SW480 (cell line): ENCODE measurements around the gene C1QTNF6.

Experiments
- DNase-seq: peaks from one replicate; pipeline ENCODE4 v3.0.0-alpha.2; 2016; ENCODE audit warnings: low spot score

Gene C1QTNF6

DNA sequence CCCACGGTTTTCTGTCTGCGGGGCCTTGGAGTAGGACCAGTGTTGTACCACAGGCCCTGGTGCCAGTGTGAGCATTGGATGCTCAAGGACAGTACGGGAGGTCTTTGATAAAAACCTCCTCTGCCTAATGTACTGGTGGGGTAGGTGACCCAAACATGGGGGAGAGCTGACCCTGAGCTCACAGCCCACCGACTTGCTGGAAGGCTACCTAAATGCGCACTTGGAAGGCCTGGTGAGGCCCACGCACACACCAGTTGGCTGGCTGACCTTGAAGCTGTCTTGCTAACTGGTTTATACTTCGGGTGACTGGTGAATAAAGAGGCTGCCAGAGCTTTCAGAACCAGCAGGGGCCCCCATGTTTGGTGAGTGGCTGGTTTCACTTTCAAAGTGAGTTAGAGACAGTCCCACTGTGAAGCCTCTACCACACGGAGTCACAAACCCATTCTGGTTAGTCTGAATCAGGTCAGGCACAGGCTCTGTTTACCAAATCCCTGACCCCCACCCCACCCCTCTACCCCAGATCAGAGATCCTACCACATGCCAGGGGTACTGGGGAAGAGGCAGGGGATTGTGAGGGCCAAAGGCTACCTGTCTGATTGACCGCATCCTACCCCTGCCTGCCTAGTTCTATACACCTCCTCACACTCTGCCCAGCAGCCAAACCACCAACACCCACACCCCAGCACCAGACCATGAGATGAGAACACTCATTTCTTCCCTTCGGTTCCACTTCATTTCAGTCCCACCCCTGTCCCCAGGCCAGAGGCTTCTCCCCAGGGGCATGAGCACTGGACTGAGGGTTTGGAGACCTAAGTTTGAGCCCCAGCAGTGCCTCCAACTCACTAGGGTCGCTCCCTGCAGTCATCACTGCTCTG lies 25.6 kb downstream of the C1QTNF6 start:
- DNase-seq, result no peak

DNA sequence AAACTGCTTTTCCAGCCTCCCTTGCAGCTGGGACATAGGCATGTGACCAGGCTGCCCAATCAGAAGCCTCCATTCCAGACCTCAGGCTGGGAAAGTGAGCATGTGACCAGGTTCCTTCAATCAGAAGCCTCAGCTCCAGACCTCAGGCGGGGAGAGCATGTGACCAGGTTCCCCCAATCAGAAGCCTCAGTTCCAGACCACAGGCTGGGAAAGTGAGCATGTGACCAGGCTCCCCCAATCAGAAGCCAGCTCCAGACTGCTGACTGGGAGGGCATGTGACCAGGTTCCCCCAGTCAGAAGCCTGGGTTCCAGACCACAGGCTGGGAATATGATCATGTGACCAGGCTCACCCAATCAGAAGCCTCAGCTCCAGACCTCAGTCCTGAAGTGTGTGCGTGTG lies 26.6 kb downstream of the C1QTNF6 start:
- peak; percentile 26 for DNase-seq

DNA sequence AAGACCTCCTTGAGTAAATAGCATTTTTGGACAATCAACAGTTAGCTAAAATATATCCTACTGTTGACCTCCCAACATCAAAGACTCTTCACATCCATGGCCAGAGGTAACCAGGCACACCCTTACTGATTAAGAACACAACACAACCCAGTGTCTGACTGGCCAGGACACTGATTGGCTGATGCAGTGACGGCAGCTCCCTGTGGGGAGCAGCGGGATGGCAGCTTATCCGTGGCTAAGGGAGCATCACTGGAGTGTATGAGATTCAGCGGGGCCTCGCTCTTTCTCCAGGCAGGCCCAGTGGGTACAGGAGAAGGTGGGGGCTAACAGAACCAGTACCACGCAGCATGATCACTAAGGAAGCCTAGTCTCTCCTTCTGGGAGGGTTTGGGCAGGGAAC lies 28.0 kb downstream of the C1QTNF6 start:
- DNase-seq, result no peak

DNA sequence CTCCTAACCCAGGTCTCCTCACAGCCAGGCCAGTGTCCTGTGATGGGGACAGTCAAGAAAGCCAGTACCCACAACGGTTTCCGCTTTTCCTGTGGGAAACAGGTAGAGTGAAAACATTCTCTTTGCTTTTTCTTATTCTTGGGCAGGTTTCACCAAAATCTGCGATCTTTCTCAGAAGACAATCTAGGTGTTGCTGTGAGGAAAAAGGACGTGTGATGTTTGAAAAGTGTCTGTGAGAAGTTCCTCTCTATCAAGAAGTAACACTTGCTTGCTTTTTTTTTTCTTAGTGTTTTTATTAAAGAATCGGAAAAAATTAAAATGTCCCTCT lies 29.1 kb downstream of the C1QTNF6 start:
- no peak for DNase-seq

DNA sequence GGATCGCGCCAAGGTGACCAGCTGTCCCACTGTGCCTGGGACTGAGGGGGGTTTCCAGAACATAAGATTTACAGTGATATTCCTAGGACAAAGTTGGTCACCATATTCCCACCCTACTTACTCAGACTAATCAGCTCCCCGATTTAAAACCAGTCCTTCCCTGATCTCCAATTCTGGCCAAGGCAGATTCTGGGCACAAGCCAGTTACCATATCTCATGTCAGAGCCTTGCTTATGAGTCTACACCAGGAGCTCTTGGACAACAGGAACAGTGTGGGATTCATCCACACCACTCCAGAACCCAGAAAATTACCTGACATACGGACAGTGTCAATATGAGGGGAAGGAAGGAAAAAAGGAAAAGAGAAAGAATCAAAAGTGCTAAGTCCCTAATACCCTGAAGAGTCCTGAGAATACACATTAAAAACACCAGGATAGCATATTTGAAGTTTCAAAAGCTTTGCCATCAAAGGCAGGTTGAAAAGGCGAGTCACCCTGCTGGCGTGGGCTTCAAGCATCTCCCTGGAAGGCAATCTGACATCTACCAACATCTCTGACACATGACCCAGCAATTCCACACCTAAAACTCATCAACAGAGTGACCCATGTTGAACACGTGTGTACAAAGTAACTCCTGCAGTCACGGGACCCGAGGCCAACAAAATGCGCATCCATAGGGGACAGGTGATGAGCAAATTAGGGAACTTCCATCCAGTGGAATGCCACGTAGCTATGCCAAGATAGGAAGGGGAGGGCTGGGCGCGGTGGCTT lies 30.3 kb downstream of the C1QTNF6 start:
- peak; percentile 53 for DNase-seq

DNA sequence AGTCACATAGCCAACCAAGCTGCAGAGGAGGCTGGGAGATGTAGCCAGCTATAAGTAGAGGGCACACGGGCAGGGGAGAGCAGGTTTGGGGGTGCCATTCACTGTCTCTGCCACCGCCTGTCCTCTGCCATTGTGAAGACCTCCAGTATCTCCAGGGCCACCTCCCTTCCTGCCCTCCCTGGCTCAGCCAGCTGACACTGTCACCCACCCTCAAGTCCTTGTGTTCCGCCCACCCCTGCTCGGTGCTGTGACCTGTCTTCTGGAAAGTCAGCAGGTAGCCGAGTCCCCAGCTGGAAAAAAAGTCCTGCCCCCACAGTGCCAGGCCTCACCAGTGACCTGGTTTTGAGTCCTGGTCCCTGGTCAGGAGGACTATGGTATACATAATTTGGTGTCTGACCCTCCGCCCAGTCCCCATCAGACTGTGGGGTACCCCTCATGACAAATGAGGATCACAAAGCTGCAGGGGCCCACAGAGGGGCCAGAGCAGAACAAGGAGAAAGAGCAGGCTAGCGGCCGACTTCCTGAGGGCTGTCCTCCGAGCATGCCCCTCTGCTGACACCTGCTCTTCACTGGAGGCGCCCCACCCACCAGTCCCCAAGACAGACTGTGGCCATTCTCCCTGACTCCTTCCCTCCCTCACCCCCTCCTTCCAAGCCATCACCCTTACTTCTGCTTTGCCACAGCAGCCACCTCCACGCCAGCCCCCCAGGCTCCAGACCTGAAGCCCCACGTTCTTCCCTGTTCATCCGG lies 31.2 kb downstream of the C1QTNF6 start:
- DNase-seq, result no peak

DNA sequence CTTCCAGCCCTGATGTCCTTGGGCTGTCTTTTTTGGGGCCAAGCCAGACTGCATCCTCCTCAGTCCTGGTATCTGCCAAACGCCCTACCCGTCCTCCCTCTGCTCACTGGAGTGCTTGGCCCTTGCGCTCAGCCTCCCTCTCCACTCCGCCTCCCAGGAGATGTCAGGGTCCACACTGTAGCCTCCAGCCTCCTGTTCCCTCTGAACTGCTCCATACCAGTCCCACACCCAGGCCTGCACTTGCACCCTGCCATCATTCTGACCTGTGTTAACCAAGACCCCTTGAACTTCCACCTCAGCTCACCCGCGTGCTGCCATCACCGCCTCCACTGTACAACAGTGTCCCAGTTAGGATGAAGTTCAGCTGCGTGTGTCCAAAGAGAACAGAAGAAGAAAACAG lies 32.1 kb downstream of the C1QTNF6 start:
- no peak for DNase-seq

DNA sequence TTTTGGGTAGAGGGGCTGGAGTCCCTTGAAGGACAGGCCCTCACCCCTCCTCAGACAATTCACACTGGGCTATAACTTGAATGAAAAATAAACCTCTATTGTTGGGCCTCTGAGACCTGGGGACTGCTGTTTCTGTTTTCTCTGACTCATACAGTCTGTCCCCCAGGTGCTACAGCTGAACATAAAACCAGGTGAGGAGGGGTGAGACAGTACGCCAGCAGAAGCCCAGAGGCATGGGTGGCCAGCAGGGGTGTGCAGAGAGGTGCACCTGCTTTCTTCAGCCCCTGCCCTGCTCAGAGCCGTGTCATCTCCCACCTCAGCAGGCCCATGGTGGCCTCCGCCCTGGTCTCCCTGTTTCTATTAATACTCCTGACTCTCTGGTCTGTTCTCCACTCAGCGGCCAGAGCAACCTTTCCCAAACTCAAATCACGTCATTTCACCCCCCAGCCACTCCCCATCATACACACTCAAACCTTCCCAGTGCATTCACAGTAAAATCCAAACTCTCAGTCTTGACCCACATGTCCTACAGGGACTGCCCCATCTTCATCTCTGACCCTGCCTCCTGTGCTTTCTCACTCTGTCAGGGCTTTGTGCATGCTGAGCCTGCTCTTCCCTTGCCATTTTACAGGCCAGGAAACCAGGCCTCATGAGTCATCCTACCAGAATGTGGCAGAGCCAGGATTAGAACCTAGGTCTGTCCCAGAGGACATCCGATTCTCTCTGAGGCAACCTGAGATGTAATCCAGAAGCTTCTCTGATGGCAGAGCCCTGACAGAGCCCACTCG lies 32.9 kb downstream of the C1QTNF6 start:
- DNase-seq, result no peak

DNA sequence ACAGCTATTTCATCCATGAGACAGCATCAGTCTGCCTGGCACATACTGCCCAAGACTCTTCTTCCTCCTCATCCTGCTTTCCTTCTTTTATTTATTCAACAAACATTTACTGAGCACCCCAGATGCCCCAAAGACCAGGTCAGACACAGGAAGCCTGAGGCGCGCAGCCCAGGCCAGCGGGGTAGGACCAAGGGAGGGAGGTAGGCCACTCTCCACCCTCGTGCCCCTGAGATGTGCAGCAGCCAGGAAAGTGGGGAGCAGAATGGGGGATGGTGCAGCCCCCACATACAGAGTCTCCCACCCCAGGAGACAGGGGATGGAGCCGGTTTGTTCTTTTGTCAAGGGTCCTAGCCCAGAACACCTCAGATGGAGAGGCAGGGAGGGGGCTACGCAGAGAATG lies 34.1 kb downstream of the C1QTNF6 start:
- DNase-seq, result no peak

DNA sequence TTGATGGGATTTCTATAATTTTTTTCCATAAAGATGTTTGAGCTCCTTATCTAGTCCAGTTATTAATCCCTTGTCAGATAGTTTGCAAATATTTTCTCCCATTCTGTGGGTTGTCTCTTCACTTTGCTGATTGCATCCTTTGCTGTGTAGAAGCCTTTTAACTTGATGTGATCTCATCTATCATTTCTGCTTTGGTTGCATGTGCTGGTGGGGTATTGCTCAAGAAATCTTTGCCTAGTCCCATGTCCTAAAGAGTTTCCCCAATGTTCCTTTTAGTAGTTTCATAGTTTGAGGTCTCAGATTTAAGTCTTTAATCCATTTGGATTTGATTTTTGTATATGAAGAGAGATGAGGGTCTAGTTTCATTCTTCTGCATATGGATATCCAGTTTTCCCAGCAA lies 36.6 kb downstream of the C1QTNF6 start:
- DNase-seq, result no peak

DNA sequence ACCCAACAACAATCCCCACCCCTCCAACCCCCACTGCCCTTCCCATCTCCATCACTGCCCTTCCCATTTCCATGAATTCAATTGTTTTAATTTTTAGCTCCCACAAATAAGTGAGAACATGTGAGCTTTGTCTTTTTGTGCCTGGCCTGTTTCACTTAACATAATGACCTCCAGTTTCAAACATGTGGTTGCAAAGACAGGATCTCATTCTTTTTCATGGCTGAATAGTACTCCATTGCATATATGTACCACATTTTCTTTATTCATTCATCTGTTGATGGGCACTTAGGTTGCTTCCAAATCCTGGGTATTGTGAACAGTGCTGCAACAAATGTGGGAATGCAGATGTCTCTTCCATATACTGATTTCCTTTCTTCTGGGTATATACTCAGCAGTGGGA lies 37.3 kb downstream of the C1QTNF6 start:
- no peak for DNase-seq

DNA sequence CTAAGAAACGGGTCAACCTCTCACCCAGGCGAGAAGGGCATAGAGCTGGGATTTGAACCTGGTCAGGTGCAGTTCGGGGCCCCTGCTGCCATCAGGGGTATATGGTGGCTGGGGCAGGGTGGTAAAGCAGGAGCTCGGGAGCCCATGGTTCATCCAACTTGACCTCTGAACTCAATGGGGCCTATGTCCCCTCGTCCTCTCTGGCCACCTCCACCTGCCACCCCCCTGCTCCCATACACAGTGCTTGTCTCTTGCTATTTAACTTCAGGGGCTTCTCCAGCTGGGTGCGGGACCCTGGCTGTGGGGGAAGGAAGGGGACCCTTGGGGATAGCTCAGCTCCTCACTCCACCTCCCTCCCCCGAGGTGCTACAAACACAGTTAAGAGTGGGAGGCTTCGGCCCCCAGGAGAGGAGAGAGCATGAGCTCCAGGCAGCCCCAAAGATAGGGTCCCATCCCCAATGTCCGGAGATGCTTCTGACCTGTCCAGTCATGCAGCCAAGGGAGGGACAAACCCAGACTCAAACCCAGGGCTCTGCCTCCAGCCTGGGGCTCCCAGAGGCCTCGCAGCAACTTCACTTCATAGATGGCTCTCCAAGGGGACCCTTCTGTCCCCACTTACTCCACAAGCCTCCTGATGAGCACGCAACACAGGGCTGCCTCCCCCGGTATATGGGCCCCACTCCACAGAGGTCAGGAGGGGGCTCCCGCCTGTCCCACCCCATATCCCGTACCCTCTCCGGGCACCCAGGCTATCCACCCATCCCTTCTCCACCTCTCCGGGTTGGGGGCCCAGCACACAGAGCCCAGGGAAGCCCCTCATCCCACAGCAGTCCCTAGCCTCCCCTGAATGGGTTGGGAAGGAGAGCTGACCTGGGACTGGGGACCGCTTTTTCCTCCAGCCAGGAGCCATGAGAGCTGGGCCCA lies 39.0 kb downstream of the C1QTNF6 start:
- no peak for DNase-seq

DNA sequence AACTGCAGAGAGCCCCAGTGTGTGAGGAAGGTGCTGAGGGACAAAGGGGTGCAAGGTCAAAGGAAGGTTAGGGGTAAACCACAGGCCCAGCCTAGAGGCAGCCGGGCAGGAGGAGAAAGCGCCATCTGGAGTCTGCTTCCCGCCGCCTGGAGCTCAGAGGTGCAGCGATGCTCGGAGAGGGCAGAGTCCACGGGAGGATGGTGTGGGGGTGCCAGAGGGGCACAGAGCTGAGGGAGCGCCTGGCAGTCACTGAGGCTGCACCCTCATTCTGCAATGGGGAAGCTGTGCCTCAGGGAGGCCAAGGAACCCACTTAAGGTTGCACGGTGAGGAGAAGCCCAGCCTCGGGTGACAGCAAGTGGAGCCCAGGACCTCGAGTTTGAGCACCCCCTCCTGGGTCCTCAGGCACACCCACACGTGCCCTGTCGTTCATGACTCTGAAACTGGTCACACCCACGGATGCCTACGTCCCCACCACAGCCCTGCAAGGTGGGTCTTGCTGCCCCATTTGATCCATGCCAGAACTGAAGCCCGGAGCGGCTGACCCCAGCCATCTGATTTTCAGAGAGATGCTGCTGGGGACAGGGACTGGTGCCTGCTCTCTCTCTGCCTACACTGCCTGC lies 39.9 kb downstream of the C1QTNF6 start:
- DNase-seq, result no peak

DNA sequence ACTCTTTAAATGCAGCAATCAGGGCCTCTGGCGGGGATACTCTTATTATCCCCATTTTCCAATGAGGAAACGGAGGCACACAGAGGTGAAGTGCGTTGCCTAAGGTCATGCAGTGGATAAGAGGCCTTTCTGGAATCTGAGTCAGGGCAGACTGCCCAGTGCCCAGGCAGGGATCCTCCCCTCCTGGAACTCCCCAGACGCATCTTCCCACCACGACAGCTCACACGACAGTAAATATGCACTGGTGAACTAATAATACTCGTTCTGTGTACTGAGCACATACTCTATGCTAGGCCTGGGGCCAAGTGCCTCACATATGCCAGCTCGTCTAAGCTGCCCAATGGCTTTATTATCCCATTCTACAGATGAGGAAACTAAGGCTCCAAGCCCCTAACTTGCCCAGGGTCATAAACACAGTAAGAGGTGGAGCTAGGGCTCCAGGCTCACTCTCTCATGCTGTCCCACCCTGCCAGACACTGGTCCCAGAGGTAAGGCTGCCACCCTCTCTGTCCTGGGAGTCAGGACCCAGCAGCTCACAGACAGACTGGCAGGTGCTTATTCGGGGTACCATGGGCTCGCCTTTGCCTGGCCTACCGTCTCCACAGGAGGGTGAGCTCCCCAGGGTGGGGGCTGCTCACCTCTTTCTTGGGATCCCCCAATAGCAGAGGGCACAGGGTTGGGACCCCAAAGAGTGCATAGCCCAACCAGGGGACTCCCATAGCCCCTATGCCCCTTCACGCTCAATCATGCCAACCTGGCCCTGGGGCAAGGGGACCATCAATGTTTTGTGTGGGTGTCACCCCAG lies 40.7 kb downstream of the C1QTNF6 start:
- DNase-seq, result no peak

DNA sequence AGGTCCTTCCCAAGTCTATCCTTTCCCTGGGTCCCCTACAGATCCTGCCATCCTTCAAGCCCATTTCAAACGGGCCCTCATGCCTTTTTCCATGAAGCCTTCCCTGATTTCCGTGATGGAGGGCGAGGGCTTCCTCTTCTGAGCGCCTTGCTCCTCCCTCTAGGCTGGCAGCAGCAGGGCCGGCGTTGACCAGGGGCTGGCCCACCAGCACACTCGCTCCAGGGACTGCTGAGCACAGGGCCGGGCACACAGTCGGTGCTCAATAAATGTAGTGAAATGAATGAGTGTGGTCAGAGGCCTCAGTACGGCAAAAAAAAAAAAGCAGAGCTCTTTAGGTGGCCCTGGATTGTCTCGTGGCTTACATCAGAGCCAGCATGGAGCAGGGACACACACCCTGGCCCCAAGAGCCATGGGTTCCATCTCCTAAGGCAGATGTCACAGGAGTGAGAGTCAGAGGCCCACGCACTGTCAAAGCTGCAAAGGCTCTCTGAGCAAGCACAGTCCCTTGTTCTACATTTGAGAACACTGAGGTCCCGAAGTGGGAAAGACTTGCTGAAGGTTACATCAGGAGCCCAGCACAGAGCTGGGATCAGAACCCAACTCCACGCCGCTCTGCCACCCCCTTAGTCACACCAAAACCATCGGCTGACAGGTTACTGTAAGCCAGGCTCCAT lies 41.4 kb downstream of the C1QTNF6 start:
- DNase-seq, result no peak

DNA sequence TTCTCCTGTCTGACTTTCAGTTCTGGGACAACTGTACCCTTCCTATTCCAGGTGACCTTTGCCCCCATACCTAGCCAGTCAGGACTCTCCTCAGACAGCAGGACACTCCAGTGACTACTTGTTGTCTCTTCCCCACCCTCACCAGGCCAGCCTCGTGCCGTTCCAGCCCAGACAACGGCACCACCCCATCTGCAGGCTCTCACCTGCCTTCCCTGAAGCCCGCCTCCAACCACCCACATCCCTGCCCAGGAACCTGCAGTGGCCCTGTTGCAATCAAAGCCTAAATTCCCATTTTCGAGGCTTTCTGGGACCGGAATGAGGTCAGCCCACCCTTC lies 42.0 kb downstream of the C1QTNF6 start:
- no peak for DNase-seq

DNA sequence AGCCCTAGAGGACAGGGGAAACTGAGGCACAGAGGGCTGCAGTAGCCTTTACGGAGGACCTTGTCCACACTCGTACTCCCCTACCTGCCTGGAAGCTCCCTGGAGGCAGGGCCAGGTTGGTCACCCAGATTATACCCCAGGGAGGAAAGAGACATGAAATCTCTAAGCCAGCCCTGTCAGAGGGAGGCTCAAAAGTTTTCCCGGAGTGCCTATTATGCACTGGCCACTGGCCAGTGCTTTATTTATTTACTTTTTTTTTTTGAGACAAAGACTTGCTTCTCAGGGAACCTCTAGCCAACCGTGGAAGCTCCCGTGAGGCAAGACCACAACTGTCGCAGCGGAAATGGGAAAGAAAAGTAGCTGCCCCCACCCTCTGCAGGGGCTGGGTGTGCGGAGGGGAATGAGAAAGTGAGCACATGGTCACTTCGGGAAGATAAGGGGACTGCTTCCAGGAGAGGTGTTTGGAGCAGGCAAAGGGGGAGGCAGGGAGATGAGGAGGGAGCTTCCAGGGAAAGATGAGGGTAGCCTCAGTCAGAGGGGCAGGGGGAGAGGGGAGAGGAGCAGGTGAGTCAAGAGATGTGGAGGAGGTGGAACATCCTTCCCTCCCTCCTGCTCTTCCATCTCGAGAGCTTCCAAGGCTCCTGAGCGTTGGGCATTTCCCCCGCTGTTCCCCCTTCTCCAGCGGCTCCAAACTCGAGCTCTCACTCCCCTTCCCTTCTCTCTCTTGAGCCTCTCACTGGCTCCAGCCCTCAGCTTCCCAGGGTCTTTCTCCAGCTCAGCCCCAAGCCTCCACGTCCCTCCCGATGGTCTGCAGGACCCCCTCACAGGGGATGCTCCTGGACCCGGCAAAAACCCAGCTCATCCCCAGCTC lies 42.6 kb downstream of the C1QTNF6 start:
- no peak for DNase-seq

DNA sequence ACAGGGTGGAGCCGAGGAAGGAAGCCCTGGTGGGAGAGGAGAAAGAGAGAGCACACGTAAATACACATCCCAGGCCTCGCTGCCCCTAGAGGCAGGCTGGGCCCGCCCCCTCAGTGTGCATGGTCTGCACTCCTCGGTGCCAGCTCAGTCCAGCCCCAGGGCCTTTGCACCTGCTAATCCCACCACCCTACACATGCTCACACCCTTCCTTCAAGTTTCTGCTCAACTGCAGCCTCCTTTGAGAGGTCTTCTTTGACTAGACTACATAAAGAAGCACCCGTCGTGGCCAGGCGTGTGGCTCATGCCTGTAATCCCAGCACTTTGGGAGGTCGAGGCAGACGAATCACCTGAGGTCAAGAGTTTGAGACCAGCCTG lies 43.9 kb downstream of the C1QTNF6 start:
- DNase-seq, result no peak
